DMS 273 (cell line): ENCODE measurements around the gene GSX1.
"Not testable (repeated sequence)": the region's sequence is repeated elsewhere in the genome, so short reads cannot be mapped to it uniquely, and the experiment has no call there.

Source experiments
- DNase-seq: peaks from one replicate; lab custom pipeline; 2025; ENCODE audit not compliant: unreplicated experiment; lab: John Stamatoyannopoulos, UW

The GSX1 gene

GRCh38 chr13:27792393-27793218, at the start of gene GSX1:
GSX1 (plus strand) TSS chr13:27792483; CDS start chr13:27792691, 208 bp downstream.
- DNase-seq = peak; percentile 75

- DNase-seq = peak; percentile 1
Observed at GRCh38 chr13:27744801-27745200, 47.5 kb upstream of the GSX1 start.

GRCh38 chr13:27745301-27745700, 47.0 kb upstream of the GSX1 start:
- no peak for DNase-seq

GRCh38 chr13:27748143-27748542, 44.1 kb upstream of the GSX1 start:
- DNase-seq = not testable (repeated sequence)

- DNase-seq = no peak
Observed at GRCh38 chr13:27751953-27752532, 40.2 kb upstream of the GSX1 start.

GRCh38 chr13:27765650-27766049, 26.6 kb upstream of the GSX1 start:
- no peak for DNase-seq

- peak; percentile 42 for DNase-seq
Observed at GRCh38 chr13:27770809-27771208, 21.5 kb upstream of the GSX1 start.

- no peak for DNase-seq
Observed at GRCh38 chr13:27772651-27773425, 19.4 kb upstream of the GSX1 start.

GRCh38 chr13:27774169-27774568, 18.1 kb upstream of the GSX1 start:
- no peak for DNase-seq

- DNase-seq = no peak
Observed at GRCh38 chr13:27774651-27775050, 17.6 kb upstream of the GSX1 start.

GRCh38 chr13:27775943-27776342, 16.3 kb upstream of the GSX1 start:
- DNase-seq = no peak

- DNase-seq = no peak
Observed at GRCh38 chr13:27782151-27782550, 10.1 kb upstream of the GSX1 start.

GRCh38 chr13:27783111-27783510, 9.2 kb upstream of the GSX1 start:
- DNase-seq = peak; percentile 23

- no peak for DNase-seq
Observed at GRCh38 chr13:27788271-27788670, 4.0 kb upstream of the GSX1 start.

GRCh38 chr13:27789153-27789494, 3.2 kb upstream of the GSX1 start:
- no peak for DNase-seq

GRCh38 chr13:27789495-27790303, 2.6 kb upstream of the GSX1 start:
- DNase-seq = no peak

GRCh38 chr13:27790523-27790922, 1.8 kb upstream of the GSX1 start:
- peak; percentile 1 for DNase-seq

GRCh38 chr13:27791146-27791900, 960 bp upstream of the GSX1 start:
- peak; percentile 23 for DNase-seq

- DNase-seq = no peak
Observed at GRCh38 chr13:27791901-27792392, 336 bp upstream of the GSX1 start.
